DND-41 (cell line): Measurements from ENCODE around the gene NRL.
"Not testable (repeated sequence)": the region's sequence is repeated elsewhere in the genome, so short reads cannot be mapped to it uniquely, and the experiment has no call there.

Experiments
- ATAC-seq: fragments of 200-7000 bp; cut with Tn5 transposase; 3 replicates; pipeline ENCODE4 v1.9.1; 2021; ENCODE audit warnings: low read depth; ENCODE audit not compliant: insufficient read depth
- DNase-seq: peaks from one replicate; pipeline ENCODE4 v3.0.0-alpha.2; 2020
- H2AFZ ChIP-seq: 2 replicates; pipeline ENCODE4 v1.6.0; 2012; ENCODE audit warnings: low read depth, low read length
- H3K27ac ChIP-seq: 2 replicates; pipeline ENCODE4 v1.5.1; 2012; ENCODE audit warnings: low read length, inconsistent platforms
- H3K27me3 ChIP-seq: fragments of 200-600 bp; sonication (generic); 2 replicates; pipeline ENCODE4 v1.6.0; 2012; ENCODE audit warnings: low read length, mild to moderate bottlenecking, inconsistent platforms; ENCODE audit not compliant: insufficient read depth, poor library complexity
- H3K36me3 ChIP-seq: 2 replicates; pipeline ENCODE4 v1.5.1; 2012; ENCODE audit warnings: low read length, inconsistent platforms; ENCODE audit not compliant: insufficient read depth
- H3K4me1 ChIP-seq: 2 replicates; pipeline ENCODE4 v1.5.1; 2012; ENCODE audit warnings: mild to moderate bottlenecking, low read length; ENCODE audit not compliant: insufficient read depth
- H3K4me2 ChIP-seq: 2 replicates; pipeline ENCODE4 v1.6.0; 2012; ENCODE audit warnings: mild to moderate bottlenecking, moderate library complexity, low read length, inconsistent platforms; ENCODE audit not compliant: insufficient read depth
- H3K4me3 ChIP-seq, 2 experiments: fragments of 200-600 bp in 1 of 2; shearing (Covaris generic) in 1 of 2; 2 replicates each; pipeline ENCODE4 v1.5.1; 2012 to 2016; ENCODE audit warnings: inconsistent platforms in 2 of 2, low read length in 2 of 2, mild to moderate bottlenecking in 2 of 2, low read depth in 1 of 2, moderate library complexity in 1 of 2
- H3K79me2 ChIP-seq: 2 replicates; pipeline ENCODE4 v1.6.0; 2012; ENCODE audit warnings: low read length, inconsistent platforms; ENCODE audit not compliant: insufficient read depth
- H3K9ac ChIP-seq: 2 replicates; pipeline ENCODE4 v1.6.0; 2012; ENCODE audit warnings: low read depth, mild to moderate bottlenecking, inconsistent platforms, low read length, moderate library complexity
- H3K9me3 ChIP-seq: 2 replicates; pipeline ENCODE4 v1.5.1; 2012; ENCODE audit warnings: low read length, moderate library complexity, mild to moderate bottlenecking, inconsistent platforms; ENCODE audit not compliant: insufficient read depth, severe bottlenecking
- H4K20me1 ChIP-seq: 2 replicates; pipeline ENCODE4 v1.6.0; 2012; ENCODE audit warnings: low read length; ENCODE audit not compliant: insufficient read depth
- CTCF ChIP-seq: IDR thresholded peaks from 2 replicates; pipeline ENCODE4 v1.5.1; 2012; ENCODE audit warnings: borderline replicate concordance, low read length, moderate library complexity, mild to moderate bottlenecking; ENCODE audit not compliant: poor library complexity, severe bottlenecking; ENCODE audit errors: extremely low read depth
- EZH2 ChIP-seq: IDR thresholded peaks from 3 replicates; pipeline ENCODE4 v1.6.1; 2012; ENCODE audit warnings: borderline replicate concordance, low read depth, mild to moderate bottlenecking, moderate library complexity, low read length, inconsistent platforms; ENCODE audit not compliant: severe bottlenecking

Gene NRL

GRCh38 chr14:24036169-24036962 is 78.4 kb downstream of the NRL start:
- Histone ChIP-seq H3K4me2 (peak overlapping the region; percentile 80), H3K4me1 (peaks cover 21% of the 10 kb centered on the region), H2AFZ (peak overlapping the region; percentile 79), H3K79me2 (no peaks in the 10 kb centered on the region), H3K9me3 (peaks cover 12% of the 10 kb centered on the region), H3K4me3 (peak overlapping the region; percentile 51 to 74; a peak in 3 of 4 replicates), H3K9ac (peak overlapping the region; percentile 75), H3K27ac (peak overlapping the region; percentile 91), H4K20me1 (no peaks in the 10 kb centered on the region), H3K36me3 (no peaks in the 10 kb centered on the region), H3K27me3 (no peaks in the 10 kb centered on the region)
- TF ChIP-seq CTCF = peak; percentile 89
- no peak for TF ChIP-seq EZH2
- peak; percentile 90 for ATAC-seq
- peak; percentile 96 for DNase-seq

- H3K4me1 ChIP-seq = peaks cover 27% of the 10 kb centered on the region
- H3K27me3 ChIP-seq, H3K79me2 ChIP-seq, ATAC-seq, H4K20me1 ChIP-seq, DNase-seq, H3K36me3 ChIP-seq: not testable (repeated sequence)
- peak overlapping the region; percentile 91 for H3K27ac ChIP-seq
- H3K4me3 ChIP-seq = peak overlapping the region in 1 of 2 experiments; percentile 74; a peak in 2 of 4 replicates
- H3K4me2 ChIP-seq = peak overlapping the region; percentile 80
- H2AFZ ChIP-seq = peak overlapping the region; percentile 79
- peaks cover 12% of the 10 kb centered on the region for H3K9me3 ChIP-seq
- H3K9ac ChIP-seq = peak overlapping the region; percentile 75
These were observed 79.0 kb downstream of the NRL start for GRCh38 chr14:24035769-24036168.

DNA sequence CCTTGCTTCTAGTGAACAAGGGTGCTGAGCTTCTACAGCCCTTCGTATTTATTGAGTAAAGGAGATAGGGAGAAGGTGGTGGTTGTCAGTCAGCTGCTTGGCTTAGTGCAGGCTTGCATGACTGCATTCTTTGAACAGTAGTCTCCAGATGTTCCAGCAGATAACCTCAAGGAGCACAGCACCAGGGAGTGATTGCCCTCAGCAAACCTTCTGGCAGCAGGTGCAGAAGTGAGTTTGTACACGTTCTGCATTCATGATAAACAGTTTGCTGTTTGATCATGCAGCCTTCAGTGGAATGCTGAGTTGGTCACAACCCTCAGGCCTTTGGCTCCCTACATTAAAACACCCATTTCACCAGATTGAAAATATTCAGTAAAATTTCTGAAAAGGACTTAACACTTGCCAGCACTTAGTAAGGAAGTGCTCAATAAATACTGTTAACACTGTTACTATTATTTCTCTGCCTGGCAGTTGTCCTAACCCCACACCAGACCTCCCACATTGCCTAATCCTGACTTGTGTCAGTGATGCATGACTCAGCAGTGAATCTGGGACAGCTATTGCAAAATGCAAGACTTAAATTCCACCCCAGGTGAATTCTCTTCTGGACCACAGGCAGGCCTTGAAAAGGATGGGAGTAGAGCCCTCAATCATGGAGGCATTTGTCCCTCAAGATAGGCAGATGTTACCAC is 81.9 kb downstream of the NRL start:
- Histone ChIP-seq H2AFZ (no peak overlapping the region), H3K79me2 (no peaks in the 10 kb centered on the region), H3K27ac (no peak overlapping the region), H3K9ac (no peak overlapping the region), H3K4me1 (peaks cover 30% of the 10 kb centered on the region), H3K27me3 (no peaks in the 10 kb centered on the region), H3K4me2 (no peak overlapping the region), H4K20me1 (no peaks in the 10 kb centered on the region), H3K36me3 (no peaks in the 10 kb centered on the region), H3K9me3 (peaks cover 12% of the 10 kb centered on the region), H3K4me3 (no peak overlapping the region)
- no peak for DNase-seq
- no peak for ATAC-seq
- TF ChIP-seq CTCF (no peak), EZH2 (no peak)

DNA sequence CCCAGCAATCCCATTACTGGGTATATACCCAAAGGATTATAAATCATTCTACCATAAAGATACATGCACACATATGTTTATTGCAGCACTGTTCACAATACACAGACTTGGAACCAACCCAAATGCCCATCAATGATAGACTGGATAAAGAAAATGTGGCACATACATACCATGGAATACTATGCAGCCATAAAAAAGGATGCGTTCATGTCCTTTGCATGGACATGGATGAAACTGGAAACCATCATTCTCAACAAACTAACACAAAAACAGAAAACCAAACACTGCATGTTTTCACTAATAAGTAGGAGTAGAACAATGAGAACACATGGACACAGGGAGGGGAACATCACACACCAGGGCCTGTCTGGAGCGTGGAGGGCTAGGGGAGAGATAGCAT is 83.4 kb downstream of the NRL start:
- H3K4me2 ChIP-seq, H3K9ac ChIP-seq, H4K20me1 ChIP-seq, DNase-seq, ATAC-seq, H2AFZ ChIP-seq, H3K79me2 ChIP-seq, H3K4me3 ChIP-seq, H3K27ac ChIP-seq, H3K36me3 ChIP-seq, H3K27me3 ChIP-seq: not testable (repeated sequence)
- H3K4me1 ChIP-seq = peaks cover 22% of the 10 kb centered on the region
- H3K9me3 ChIP-seq = peaks cover 12% of the 10 kb centered on the region

- not testable (repeated sequence) for ATAC-seq
These were observed 85.1 kb downstream of the NRL start for GRCh38 chr14:24029687-24030086.

More at GRCh38 chr14:24029687-24030086, 85.1 kb downstream of the NRL start:
- H3K27ac ChIP-seq, H3K27me3 ChIP-seq, DNase-seq, H3K36me3 ChIP-seq, H3K79me2 ChIP-seq, H3K9ac ChIP-seq, H4K20me1 ChIP-seq, H2AFZ ChIP-seq, H3K4me3 ChIP-seq, H3K4me2 ChIP-seq: not testable (repeated sequence)
- H3K4me1 ChIP-seq = peaks cover 23% of the 10 kb centered on the region
- H3K9me3 ChIP-seq = peaks cover 12% of the 10 kb centered on the region
